CD4-positive, alpha-beta memory T cell (primary cell): Measurements from ENCODE around the gene DAPK2. TPM values are rescaled to one million over a fixed set of nuclear protein-coding genes. Genes with fewer than 3 reads are reported as not detected.

Experiments
- CTCF ChIA-PET: fragments of 350-600 bp; sonication (Branson Sonifier 250); formaldehyde crosslinking; loops from one replicate; lab custom pipeline; 2021; ENCODE audit warnings: inconsistent platforms; ENCODE audit not compliant: partially characterized antibody; lab: Charles Lee
- POLR2A ChIA-PET: fragments of 350-600 bp; sonication (Branson Sonifier 250); formaldehyde crosslinking; loops from one replicate; lab custom pipeline; 2021; ENCODE audit not compliant: partially characterized antibody; lab: Charles Lee
- DNase-seq, 5 donors: peaks; one replicate each; pipeline versions ENCODE4 v3.0.0 to v3.0.0-alpha.2; 2020 to 2022; ENCODE audit warnings: mixed read lengths in 1 of 5
- H3K27ac ChIP-seq: one replicate; pipeline ENCODE4 v1.7.0; 2013; ENCODE audit warnings: low read depth, low read length
- H3K27me3 ChIP-seq: 2 replicates; pipeline ENCODE4 v1.7.0; 2013; ENCODE audit warnings: mild to moderate bottlenecking, low read length, moderate library complexity; ENCODE audit not compliant: insufficient read depth
- H3K36me3 ChIP-seq: 2 replicates; pipeline ENCODE4 v1.7.0; 2013; ENCODE audit warnings: mild to moderate bottlenecking, low read length, moderate library complexity; ENCODE audit not compliant: insufficient read depth
- H3K4me1 ChIP-seq: 2 replicates; pipeline ENCODE4 v1.7.0; 2013; ENCODE audit warnings: mild to moderate bottlenecking, low read length, moderate library complexity; ENCODE audit not compliant: insufficient read depth
- H3K4me3 ChIP-seq, 2 donors: one replicate each; pipeline ENCODE4 v1.7.0; 2013; ENCODE audit warnings: low read length in 2 of 2, mild to moderate bottlenecking in 1 of 2
- H3K9me3 ChIP-seq, 2 donors: one replicate each; pipeline ENCODE4 v1.7.0; 2013; ENCODE audit warnings: low read length in 2 of 2, control low read depth in 1 of 2; ENCODE audit not compliant: control insufficient read depth in 1 of 2
- H3K27ac Mint-ChIP-seq, 7 donors: one replicate each; pipeline ENCODE4 v1.8.0; 2020 to 2021; ENCODE audit warnings: mixed read lengths in 7 of 7, mild to moderate bottlenecking in 6 of 7, inconsistent platforms in 3 of 7, moderate library complexity in 3 of 7
- H3K27me3 Mint-ChIP-seq, 2 donors: one replicate each; pipeline ENCODE4 v1.8.0; 2020 to 2021; ENCODE audit warnings: mixed read lengths in 2 of 2
- H3K36me3 Mint-ChIP-seq, 2 donors: one replicate each; pipeline ENCODE4 v1.8.0; 2020 to 2021; ENCODE audit warnings: mixed read lengths in 2 of 2, inconsistent platforms in 1 of 2, mild to moderate bottlenecking in 1 of 2
- H3K4me1 Mint-ChIP-seq, 4 donors: one replicate each; pipeline ENCODE4 v1.8.0; 2020 to 2021; ENCODE audit warnings: mixed read lengths in 4 of 4, mild to moderate bottlenecking in 1 of 4
- H3K4me3 Mint-ChIP-seq, 8 donors: one replicate each; pipeline ENCODE4 v1.8.0; 2020 to 2021; ENCODE audit warnings: mixed read lengths in 8 of 8, mild to moderate bottlenecking in 7 of 8, moderate library complexity in 6 of 8, inconsistent platforms in 3 of 8
- H3K9me3 Mint-ChIP-seq, 8 donors: one replicate each; pipeline ENCODE4 v1.8.0; 2020 to 2021; ENCODE audit warnings: mixed read lengths in 8 of 8, mild to moderate bottlenecking in 5 of 8, inconsistent platforms in 3 of 8, moderate library complexity in 1 of 8
- intact Hi-C: fragments of 100-400 bp; cut with micrococcal nuclease; formaldehyde crosslinking; loops from one replicate; pipeline ENCODE4 v1.15.1; 2023
- polyA plus RNA-seq, 2 donors: library from polyadenylated mRNA; unstranded; fragments of 300-500 nt; fragmentation: Illumina TruSeq; gene quantifications; one replicate each; pipeline ENCODE4 v1.2.3, GENCODE V29; 2021
- total RNA-seq, 2 experiments: library from RNA; stranded (reverse); gene quantifications; one replicate each; pipeline ENCODE4 v1.2.3, GENCODE V29; 2021

Gene DAPK2
- total and polyA plus RNA-seq, 4 experiments from 2014 or later: 0.93 to 2.9 (median 2.3) TPM; not detected in 1

- Mint-ChIP-seq H3K4me3 (peak overlapping the region in 2 of 8 donors; percentile 19 to 44), H3K27ac (peak overlapping the region in 3 of 7 donors; percentile 67 to 93 (median 85)), H3K4me1 (peaks cover 13 to 36% (median 24%) of the 10 kb centered on the region in 4 donors), H3K36me3 (no peaks in the 10 kb centered on the region), H3K9me3 (no peaks in the 10 kb centered on the region), H3K27me3 (peaks cover 0 to 2% of the 10 kb centered on the region in 2 donors)
- no peaks in the 10 kb centered on the region for H3K36me3 ChIP-seq
- no peak overlapping the region for H3K4me3 ChIP-seq
- no peaks in the 10 kb centered on the region for H3K27me3 ChIP-seq
- peaks cover 26% of the 10 kb centered on the region for H3K4me1 ChIP-seq
- no peaks in the 10 kb centered on the region for H3K9me3 ChIP-seq
- ChIA-PET CTCF (interaction anchor here (1.1 to 10.8 kb wide), 2 partner anchors 33 to 61 kb away, joined by 3 to 154 read pairs; no protein-coding TSS in a partner anchor), POLR2A (interaction anchor here (0.7 to 2.4 kb wide), 7 partner anchors 17 to 352 kb away, joined by 3 to 11 read pairs (median 4); no protein-coding TSS in a partner anchor)
- no peak overlapping the region for H3K27ac ChIP-seq
- no peak for DNase-seq
- intact Hi-C loops: no loop called here
These were observed 42.2 kb downstream of the DAPK2 start for GRCh38 chr15:64004056-64004455.

GRCh38 chr15:64003182-64003581, 43.1 kb downstream of the DAPK2 start:
- Mint-ChIP-seq H3K4me3 (no peak overlapping the region), H3K27me3 (peaks cover 0 to 2% of the 10 kb centered on the region in 2 donors), H3K27ac (no peak overlapping the region), H3K9me3 (no peaks in the 10 kb centered on the region), H3K36me3 (no peaks in the 10 kb centered on the region), H3K4me1 (peaks cover 15 to 35% (median 24%) of the 10 kb centered on the region in 4 donors)
- Histone ChIP-seq H3K4me3 (no peak overlapping the region), H3K27ac (no peak overlapping the region), H3K36me3 (no peaks in the 10 kb centered on the region), H3K9me3 (no peaks in the 10 kb centered on the region), H3K4me1 (peaks cover 26% of the 10 kb centered on the region), H3K27me3 (no peaks in the 10 kb centered on the region)
- POLR2A ChIA-PET: interaction anchor here (2.4 kb wide), 1 partner anchor 32 kb away, joined by 11 read pairs; no protein-coding TSS in a partner anchor
- CTCF ChIA-PET: interaction anchor here (1.8 to 10.8 kb wide), 2 partner anchors 44 to 60 kb away, joined by 5 to 154 read pairs; no protein-coding TSS in a partner anchor
- DNase-seq: no peak
- intact Hi-C loops: no loop called here

- H3K36me3 ChIP-seq: no peaks in the 10 kb centered on the region
- no peak overlapping the region for H3K4me3 ChIP-seq
- POLR2A ChIA-PET: no interaction called here
- no peak overlapping the region for H3K27ac ChIP-seq
- Mint-ChIP-seq H3K9me3 (no peaks in the 10 kb centered on the region), H3K4me3 (no peak overlapping the region), H3K27ac (peak overlapping the region in 1 of 7 donors; percentile 18), H3K36me3 (no peaks in the 10 kb centered on the region), H3K4me1 (peaks cover 15 to 32% (median 20%) of the 10 kb centered on the region in 4 donors), H3K27me3 (peaks cover 0 to 2% of the 10 kb centered on the region in 2 donors)
- no peaks in the 10 kb centered on the region for H3K27me3 ChIP-seq
- no peaks in the 10 kb centered on the region for H3K9me3 ChIP-seq
- peaks cover 31% of the 10 kb centered on the region for H3K4me1 ChIP-seq
- intact Hi-C loops: no loop called here
- CTCF ChIA-PET: interaction anchor here (1.6 to 2.9 kb wide), 2 partner anchors 10 to 56 kb away, joined by 7 to 11 read pairs; no protein-coding TSS in a partner anchor
- DNase-seq: no peak
These were observed 45.1 kb downstream of the DAPK2 start for GRCh38 chr15:64001148-64001547.

GRCh38 chr15:64000183-64000951, 45.9 kb downstream of the DAPK2 start:
- POLR2A ChIA-PET: no interaction called here
- CTCF ChIA-PET: interaction anchor here (2.9 kb wide), 1 partner anchor 10 kb away, joined by 11 read pairs; no protein-coding TSS in a partner anchor
- Histone ChIP-seq H3K4me3 (no peak overlapping the region), H3K27me3 (no peaks in the 10 kb centered on the region), H3K27ac (no peak overlapping the region), H3K4me1 (peaks cover 35% of the 10 kb centered on the region), H3K36me3 (no peaks in the 10 kb centered on the region), H3K9me3 (no peaks in the 10 kb centered on the region)
- intact Hi-C loops: no loop called here
- Mint-ChIP-seq H3K27me3 (peaks cover 0 to 2% of the 10 kb centered on the region in 2 donors), H3K36me3 (no peaks in the 10 kb centered on the region), H3K27ac (no peak overlapping the region), H3K9me3 (no peaks in the 10 kb centered on the region), H3K4me1 (peaks cover 17 to 30% (median 19%) of the 10 kb centered on the region in 4 donors), H3K4me3 (no peak overlapping the region)
- DNase-seq: no peak

- intact Hi-C loops: no loop called here
- H3K27ac ChIP-seq: no peak overlapping the region
- H3K9me3 ChIP-seq: no peaks in the 10 kb centered on the region
- H3K27me3 ChIP-seq: no peaks in the 10 kb centered on the region
- DNase-seq: no peak
- Mint-ChIP-seq H3K4me3 (peak overlapping the region in 1 of 8 donors; percentile 54), H3K36me3 (no peaks in the 10 kb centered on the region), H3K27ac (peak overlapping the region in 5 of 7 donors; percentile 30 to 60 (median 42)), H3K9me3 (no peaks in the 10 kb centered on the region), H3K27me3 (peaks cover 0 to 2% of the 10 kb centered on the region in 2 donors), H3K4me1 (peaks cover 17 to 23% (median 19%) of the 10 kb centered on the region in 4 donors)
- H3K36me3 ChIP-seq: no peaks in the 10 kb centered on the region
- peaks cover 30% of the 10 kb centered on the region for H3K4me1 ChIP-seq
- ChIA-PET POLR2A (interaction anchor here (1.1 to 1.7 kb wide), 2 partner anchors 11 to 165 kb away, joined by 3 to 9 read pairs; partner anchors contain the start of gene HERC1), CTCF (no interaction called here)
- no peak overlapping the region for H3K4me3 ChIP-seq
These were observed 47.1 kb downstream of the DAPK2 start for GRCh38 chr15:63999177-63999576.

- Mint-ChIP-seq H3K36me3 (no peaks in the 10 kb centered on the region), H3K9me3 (no peaks in the 10 kb centered on the region), H3K4me3 (no peak overlapping the region), H3K4me1 (peaks cover 13 to 26% (median 17%) of the 10 kb centered on the region in 4 donors), H3K27ac (peak overlapping the region in 3 of 7 donors; percentile 36 to 78 (median 48)), H3K27me3 (peaks cover 0 to 2% of the 10 kb centered on the region in 2 donors)
- no peaks in the 10 kb centered on the region for H3K9me3 ChIP-seq
- H3K27ac ChIP-seq: no peak overlapping the region
- ChIA-PET POLR2A (interaction anchor here (1.1 to 1.7 kb wide), 2 partner anchors 12 to 165 kb away, joined by 3 to 9 read pairs; partner anchors contain the start of gene HERC1), CTCF (no interaction called here)
- intact Hi-C loops: no loop called here
- H3K36me3 ChIP-seq: no peaks in the 10 kb centered on the region
- H3K27me3 ChIP-seq: no peaks in the 10 kb centered on the region
- H3K4me1 ChIP-seq: peaks cover 25% of the 10 kb centered on the region
- no peak overlapping the region for H3K4me3 ChIP-seq
- no peak for DNase-seq
These were observed 47.8 kb downstream of the DAPK2 start for GRCh38 chr15:63998489-63998888.
